Raji (cell line): ENCODE results near the gene SEMA4C.

ENCODE experiments used
- POLR2A ChIP-seq: IDR thresholded peaks from 2 replicates; pipeline ENCODE4 v1.6.1; 2011; ENCODE audit warnings: low read depth, low read length, control low read depth; ENCODE audit not compliant: insufficient read depth

The SEMA4C gene

GRCh38 chr2:96877631-96878092 is 7.8 kb upstream of the SEMA4C start:
- TF ChIP-seq POLR2A = no peak

DNA sequence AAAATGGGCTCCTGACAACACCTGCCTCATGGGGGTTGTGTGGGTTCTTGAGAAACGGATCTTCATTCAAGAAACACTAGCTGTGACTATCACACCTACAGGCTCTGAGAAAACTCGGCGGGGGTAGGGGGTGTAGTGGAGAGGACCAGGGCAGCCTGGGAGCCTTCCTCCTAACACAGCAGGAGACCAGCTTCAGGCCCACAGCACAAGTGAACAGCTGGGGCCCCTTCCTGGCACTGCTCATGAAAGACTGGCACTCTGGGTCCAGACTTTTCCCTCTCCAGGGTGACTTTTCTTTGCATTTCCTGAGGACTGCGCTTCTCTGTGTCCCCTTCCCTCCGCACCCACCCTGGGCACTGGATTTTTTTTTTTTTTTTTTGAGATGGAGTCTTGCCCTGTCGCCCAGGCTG is 7.2 kb upstream of the SEMA4C start:
- TF ChIP-seq POLR2A = no peak

DNA sequence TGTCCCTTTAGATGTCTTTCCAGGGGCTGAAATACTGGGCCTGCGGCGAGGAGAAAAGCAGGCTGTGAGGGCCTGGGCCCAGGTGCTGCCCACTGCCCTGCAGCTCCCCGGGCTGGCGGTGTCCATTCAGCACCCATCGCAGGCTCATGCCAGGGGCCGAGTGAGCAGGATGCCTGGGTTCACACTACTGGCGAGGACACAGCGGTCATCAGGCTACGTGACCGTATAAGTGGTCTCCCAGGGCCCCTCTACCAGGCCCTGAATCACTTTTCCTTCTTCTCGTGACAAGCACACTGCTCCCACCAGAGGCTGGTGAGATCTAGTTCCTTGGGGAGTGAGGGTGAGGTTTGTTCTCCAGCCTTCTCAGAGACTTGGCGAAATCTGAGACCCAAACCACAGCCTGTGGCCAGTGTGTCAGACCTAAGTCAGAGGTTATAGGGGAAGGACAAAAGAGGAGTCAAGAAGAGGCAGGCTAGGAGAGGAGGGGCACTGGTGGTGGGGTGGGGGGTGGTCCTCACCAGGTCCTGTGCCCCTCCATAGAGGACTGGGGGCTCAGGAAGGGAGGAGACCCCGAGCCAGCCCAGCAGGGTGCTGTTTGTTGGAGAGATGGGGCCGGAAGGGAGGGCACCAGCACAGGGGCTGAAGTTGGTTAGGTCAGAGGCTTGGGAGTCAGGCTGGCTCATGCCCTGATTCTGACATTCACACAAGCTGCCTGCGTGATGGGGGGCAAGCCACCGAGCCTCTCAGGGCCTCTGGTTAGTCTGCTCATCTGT is 6.6 kb upstream of the SEMA4C start:
- TF ChIP-seq POLR2A = no peak

DNA sequence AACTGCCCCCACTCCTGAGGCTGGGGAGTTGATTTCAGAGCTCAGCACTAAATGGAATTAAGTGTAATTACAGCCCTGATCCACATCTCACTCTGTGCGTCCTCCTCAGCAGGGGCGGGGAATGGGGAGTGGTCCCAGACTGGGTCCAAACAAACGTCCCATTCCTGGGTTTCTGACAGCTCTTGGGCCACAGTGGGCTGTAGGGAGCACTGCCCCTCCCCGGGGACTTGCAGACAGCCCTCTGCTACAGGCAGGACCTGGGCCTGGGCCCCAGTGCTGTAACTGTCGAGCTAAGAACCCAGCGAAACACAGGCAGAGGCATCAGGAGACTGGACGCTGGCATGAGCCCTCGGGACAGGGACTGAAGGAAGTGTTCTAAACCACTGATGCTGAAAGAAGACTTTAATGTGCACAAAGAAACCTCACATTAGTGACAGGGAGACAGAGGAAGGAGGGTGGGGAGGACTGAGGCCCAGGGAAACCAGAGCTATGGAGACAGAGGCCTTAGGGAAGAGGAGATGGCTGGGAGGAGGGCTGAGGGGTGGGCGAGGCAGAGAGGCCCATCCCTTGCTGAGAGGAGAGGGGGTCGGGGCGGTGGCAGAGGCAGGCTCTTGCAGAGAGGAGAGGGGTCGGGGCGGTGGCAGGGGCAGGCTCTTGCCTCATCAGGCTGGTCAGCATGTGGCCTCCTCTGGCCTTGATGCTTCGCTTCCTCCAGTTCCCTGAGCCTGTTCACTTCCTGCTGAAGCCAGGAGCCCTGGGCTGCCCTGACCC is 5.8 kb upstream of the SEMA4C start:
- no peak for TF ChIP-seq POLR2A

DNA sequence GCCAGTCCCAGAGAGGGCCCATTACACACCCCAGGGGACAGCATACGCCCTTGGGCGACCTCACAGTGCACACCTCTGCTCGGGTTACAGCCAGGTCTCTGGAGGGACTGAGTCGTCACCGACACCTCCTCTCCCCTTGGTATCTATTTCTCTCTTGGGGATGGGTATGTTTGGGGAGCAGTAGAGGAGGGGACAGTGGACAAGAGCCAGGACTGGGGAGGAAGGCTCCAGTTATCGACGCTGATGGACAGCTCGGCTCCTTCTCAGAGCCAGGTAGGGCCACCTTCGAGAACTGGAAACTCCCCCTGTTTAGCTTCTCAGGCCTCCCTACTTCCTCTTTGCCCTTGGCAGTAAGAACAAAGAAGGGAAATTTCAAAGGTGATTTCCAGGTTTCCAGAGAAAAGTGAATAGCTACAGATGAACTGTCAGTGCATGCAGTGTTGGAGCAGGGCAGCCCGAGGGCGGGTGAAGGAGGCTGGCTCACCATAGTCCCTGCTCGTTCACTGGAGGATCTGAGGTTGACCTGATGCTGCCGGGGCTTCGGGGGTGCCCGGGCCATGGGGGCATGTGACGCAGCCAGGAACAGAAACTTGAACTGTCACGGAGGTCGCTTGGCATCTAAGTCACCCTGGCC is 4.4 kb upstream of the SEMA4C start:
- no peak for TF ChIP-seq POLR2A

GRCh38 chr2:96873651-96874096 is 3.8 kb upstream of the SEMA4C start:
- no peak for TF ChIP-seq POLR2A

GRCh38 chr2:96872591-96873349 is 2.9 kb upstream of the SEMA4C start:
- TF ChIP-seq POLR2A = no peak

DNA sequence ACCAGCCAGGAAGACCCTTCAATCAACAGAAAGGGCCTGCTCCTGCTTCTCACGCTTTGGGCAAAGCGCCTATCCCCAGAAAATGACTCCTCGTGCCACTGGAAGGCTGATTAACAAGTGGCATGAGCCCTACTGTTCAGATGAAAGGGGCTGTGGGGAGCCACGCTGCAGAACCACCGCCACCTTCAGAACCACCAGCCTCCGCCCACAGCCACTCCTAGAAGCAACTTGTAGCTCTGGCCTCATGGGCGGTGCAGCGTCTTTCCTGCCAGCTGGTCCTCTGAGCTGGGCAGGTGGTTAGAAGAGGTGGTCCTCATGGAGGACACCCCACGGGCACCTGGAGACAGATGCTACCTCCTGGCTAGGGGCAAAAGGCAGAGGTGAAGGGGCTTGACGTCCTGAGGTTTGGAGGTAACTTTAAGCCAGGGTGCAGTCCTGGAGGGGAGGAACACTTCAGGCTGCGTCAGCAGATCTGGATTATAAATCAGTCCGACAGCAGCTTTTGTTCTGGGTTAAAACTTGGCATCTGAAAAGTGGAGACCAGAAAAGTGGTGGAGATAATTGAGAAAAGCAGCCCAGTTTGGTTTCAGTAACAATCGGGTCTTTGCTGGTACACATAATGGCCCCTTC is 861 bp upstream of the SEMA4C start:
- TF ChIP-seq POLR2A = no peak

DNA sequence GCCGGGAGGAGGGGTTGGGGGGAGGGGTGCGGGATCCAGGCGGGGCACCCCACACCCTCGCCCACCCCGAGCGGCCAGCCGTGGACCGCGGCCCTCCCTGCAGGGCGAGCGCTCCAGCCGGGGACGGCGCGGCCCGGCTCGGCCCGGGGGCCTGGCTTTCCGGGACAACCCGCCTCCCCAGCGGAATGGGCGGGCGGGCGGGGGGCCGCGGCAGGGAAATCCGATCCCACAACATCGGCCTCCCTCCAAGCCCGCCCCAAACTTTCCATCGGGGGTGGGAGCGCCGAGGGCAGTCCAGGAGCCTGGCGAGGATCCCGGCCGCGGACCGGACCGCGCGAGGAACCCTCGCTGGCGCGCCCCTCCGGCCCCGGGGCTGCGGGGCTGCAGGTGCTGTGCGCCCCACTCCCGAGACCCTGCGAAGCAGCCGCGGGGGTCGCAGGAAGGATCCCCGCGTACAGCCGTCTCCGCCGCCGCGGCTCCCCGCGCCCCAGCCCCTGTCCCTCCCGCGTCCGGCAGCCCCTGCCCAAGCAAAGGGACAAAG is 529 bp downstream of the SEMA4C start:
- TF ChIP-seq POLR2A = no peak

GRCh38 chr2:96868555-96869280 is 1.2 kb downstream of the SEMA4C start:
- TF ChIP-seq POLR2A = no peak

DNA sequence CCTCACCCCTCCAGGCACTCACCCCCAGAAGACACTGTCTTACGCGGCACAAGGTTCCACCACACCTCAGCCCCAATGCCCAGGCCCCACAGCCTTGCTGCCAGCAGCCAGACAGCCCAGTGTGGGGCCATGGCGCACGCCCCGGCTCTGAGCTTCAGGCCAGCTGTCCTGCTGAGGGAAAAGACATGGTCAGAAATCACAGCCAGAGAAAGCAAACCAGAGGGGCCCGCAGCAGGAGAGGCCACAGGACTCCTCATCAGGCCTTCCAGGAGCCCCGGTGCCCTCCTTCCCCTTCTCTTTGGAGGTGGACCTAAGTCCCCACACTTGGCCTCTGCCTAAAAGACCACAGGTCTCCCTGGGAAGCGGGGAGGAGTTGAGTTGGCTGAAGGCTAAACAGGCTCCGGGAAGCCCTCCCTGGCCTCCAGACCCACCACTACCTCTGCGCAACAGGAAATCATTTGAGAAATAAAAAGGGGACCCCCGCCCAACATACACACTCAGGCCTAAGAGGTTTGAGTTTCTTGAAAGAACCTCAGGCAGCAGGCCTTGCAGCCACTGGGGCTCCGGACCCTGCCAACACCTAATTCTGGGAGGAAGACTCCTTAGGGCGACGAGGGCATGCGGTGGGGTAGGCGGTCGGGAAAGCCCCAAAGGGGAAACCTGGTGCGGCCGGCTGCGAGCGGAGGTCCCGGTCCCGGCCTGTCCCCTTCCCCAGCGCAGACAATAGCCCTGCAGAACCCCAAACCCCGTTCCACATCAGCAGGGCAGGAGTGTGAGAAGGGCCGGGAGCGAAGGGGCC is 1.9 kb downstream of the SEMA4C start:
- TF ChIP-seq POLR2A = no peak

DNA sequence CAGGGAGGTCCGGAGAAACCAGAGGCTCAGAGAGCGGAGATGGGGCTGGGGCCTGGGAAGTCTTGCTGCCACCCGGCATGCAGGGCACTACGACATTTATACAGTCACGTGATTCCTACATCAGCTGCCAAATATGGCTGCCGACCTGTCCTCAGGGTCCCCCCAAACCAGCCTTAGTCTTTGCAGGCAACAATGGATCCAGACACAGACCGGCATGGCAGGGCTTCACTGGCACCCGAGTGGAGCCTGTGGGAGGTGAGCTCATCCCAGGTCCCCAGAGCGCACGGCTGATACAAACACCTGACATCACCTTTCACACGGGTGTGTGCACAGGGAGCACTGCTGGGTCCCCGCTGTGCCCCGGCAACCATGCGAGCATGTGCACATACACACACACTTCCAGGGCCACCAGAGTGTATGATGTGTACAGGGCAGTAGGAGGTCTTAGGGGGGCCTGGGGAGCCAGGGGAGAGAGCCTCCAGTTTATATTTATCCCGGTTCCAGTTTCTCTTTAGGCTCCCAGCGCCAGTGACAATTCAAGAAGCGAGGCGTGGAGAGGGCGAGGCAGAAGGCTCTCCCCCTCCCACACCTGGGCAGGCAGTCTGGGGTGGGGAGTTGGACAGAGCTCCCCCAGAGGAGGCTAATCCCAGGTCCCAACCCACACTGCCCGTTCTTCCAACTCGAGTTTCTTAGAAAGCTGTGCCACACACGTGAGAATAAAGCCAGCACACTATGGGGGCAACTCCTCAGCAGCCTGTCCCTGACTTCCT is 2.7 kb downstream of the SEMA4C start:
- no peak for TF ChIP-seq POLR2A
